ENCODE measurements around the gene DOCK3. TPM values are rescaled to one million over a fixed set of nuclear protein-coding genes. Genes with fewer than 3 reads are reported as not detected.

Gene DOCK3
- total RNA-seq, 1 experiment from 2014 or later: 5.6 TPM

DNA sequence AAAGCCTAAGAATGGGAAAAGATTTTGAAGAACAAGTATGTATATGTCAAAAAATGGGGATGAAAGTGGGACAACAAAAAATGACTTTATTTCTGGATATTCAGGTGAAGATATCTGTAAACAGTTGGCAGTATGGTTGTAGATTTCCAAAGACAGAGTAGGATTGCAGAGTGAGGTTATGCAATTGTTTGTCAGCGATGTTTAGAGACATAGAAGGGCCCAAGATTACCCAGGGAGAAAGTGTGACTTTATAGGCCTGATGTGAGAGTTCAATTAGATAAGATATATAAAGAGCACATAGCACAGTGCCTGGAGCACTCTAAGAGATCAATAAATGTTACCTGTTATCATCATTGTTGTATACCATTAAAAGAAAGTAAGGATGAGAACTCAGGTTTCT lies 319.8 kb downstream of the DOCK3 start (continued):
- TF ChIP-seq, protein P1, sequence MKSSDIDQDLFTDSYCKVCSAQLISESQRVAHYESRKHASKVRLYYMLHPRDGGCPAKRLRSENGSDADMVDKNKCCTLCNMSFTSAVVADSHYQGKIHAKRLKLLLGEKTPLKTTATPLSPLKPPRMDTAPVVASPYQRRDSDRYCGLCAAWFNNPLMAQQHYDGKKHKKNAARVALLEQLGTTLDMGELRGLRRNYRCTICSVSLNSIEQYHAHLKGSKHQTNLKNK (CRISPR knock-in tag; IDR thresholded peaks at IDR 0.05): no peak

DNA sequence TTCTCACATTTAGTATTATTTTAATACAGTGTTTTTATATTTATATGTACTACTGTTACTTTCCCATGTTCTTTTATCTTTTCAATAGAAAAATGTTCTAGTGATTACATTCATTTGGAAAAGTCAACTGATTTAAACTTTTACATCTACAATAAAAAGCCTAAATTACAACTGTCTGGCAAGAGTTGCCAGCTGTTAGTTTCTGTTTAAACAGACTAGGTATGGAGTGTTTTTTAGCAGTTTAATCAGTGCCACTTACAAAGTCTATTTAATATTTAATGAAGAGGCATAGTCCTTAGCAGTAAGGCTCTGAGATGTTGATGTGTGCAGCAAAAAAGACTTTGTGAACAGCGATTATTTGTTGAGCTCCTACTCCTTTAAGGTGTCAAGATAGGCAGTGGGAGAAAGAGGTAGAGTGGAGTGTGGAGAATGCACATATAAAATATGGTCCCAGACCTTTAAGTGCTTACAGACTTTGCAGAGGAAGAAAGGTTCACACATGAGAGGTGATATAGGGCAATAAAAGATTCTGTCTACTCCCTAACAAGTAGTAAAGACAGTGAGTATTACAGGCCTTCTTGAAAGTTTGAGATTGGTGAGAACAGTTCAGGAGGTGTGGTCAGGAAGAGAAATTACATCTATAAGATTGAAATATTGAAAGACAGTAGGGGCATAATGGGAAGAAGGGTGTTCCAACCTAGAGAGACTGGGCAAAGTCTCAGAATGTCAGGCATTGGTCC lies 320.5 kb downstream of the DOCK3 start:
- Mint-ChIP-seq H3K4me1 (peaks cover 6% of the 10 kb centered on the region), H3K9me3 (peaks cover 19% of the 10 kb centered on the region), H3K27me3 (ENCODE audit: low read depth) (no peaks in the 10 kb centered on the region; the same call in 1 of the 2 replicates), H3K36me3 (peaks cover 17% of the 10 kb centered on the region), H3K4me3 (no peak overlapping the region), H3K27ac (no peak overlapping the region)
- no peak for TF ChIP-seq RELA (CRISPR knock-in tag; IDR thresholded peaks at IDR 0.05; ENCODE audit: borderline replicate concordance)
- TF ChIP-seq HMGA2 (CRISPR knock-in tag; IDR thresholded peaks at IDR 0.05): no peak
- no peak for TF ChIP-seq EMX1 (CRISPR knock-in tag; IDR thresholded peaks at IDR 0.05)
- TF ChIP-seq, protein P2, sequence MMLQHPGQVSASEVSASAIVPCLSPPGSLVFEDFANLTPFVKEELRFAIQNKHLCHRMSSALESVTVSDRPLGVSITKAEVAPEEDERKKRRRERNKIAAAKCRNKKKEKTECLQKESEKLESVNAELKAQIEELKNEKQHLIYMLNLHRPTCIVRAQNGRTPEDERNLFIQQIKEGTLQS (CRISPR knock-in tag; conservative IDR thresholded peaks at IDR 0.05): no peak
- TF ChIP-seq, protein P3, sequence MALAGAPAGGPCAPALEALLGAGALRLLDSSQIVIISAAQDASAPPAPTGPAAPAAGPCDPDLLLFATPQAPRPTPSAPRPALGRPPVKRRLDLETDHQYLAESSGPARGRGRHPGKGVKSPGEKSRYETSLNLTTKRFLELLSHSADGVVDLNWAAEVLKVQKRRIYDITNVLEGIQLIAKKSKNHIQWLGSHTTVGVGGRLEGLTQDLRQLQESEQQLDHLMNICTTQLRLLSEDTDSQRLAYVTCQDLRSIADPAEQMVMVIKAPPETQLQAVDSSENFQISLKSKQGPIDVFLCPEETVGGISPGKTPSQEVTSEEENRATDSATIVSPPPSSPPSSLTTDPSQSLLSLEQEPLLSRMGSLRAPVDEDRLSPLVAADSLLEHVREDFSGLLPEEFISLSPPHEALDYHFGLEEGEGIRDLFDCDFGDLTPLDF (CRISPR knock-in tag; IDR thresholded peaks at IDR 0.05): no peak
- TF ChIP-seq ZBTB21 (CRISPR knock-in tag; IDR thresholded peaks at IDR 0.05; ENCODE audit: borderline replicate concordance): no peak
- TF ChIP-seq SMAD3 (CRISPR knock-in tag; IDR thresholded peaks at IDR 0.05; ENCODE audit: borderline replicate concordance): no peak
- TF ChIP-seq NR2C2 (CRISPR knock-in tag; IDR thresholded peaks at IDR 0.05): no peak
- no peak for TF ChIP-seq ZNF138 (CRISPR knock-in tag; conservative IDR thresholded peaks at IDR 0.05)
- no peak for TF ChIP-seq MXD4 (CRISPR knock-in tag; IDR thresholded peaks at IDR 0.05; ENCODE audit: borderline replicate concordance)
- no peak for TF ChIP-seq NFYB (CRISPR knock-in tag; conservative IDR thresholded peaks at IDR 0.05; ENCODE audit: low read depth)
- TF ChIP-seq, protein P4, sequence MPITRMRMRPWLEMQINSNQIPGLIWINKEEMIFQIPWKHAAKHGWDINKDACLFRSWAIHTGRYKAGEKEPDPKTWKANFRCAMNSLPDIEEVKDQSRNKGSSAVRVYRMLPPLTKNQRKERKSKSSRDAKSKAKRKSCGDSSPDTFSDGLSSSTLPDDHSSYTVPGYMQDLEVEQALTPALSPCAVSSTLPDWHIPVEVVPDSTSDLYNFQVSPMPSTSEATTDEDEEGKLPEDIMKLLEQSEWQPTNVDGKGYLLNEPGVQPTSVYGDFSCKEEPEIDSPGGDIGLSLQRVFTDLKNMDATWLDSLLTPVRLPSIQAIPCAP (CRISPR knock-in tag; IDR thresholded peaks at IDR 0.05): no peak
- TF ChIP-seq, protein P5, sequence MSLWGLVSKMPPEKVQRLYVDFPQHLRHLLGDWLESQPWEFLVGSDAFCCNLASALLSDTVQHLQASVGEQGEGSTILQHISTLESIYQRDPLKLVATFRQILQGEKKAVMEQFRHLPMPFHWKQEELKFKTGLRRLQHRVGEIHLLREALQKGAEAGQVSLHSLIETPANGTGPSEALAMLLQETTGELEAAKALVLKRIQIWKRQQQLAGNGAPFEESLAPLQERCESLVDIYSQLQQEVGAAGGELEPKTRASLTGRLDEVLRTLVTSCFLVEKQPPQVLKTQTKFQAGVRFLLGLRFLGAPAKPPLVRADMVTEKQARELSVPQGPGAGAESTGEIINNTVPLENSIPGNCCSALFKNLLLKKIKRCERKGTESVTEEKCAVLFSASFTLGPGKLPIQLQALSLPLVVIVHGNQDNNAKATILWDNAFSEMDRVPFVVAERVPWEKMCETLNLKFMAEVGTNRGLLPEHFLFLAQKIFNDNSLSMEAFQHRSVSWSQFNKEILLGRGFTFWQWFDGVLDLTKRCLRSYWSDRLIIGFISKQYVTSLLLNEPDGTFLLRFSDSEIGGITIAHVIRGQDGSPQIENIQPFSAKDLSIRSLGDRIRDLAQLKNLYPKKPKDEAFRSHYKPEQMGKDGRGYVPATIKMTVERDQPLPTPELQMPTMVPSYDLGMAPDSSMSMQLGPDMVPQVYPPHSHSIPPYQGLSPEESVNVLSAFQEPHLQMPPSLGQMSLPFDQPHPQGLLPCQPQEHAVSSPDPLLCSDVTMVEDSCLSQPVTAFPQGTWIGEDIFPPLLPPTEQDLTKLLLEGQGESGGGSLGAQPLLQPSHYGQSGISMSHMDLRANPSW (CRISPR knock-in tag; conservative IDR thresholded peaks at IDR 0.05; ENCODE audit: low read depth): no peak
- TF ChIP-seq, protein P6, sequence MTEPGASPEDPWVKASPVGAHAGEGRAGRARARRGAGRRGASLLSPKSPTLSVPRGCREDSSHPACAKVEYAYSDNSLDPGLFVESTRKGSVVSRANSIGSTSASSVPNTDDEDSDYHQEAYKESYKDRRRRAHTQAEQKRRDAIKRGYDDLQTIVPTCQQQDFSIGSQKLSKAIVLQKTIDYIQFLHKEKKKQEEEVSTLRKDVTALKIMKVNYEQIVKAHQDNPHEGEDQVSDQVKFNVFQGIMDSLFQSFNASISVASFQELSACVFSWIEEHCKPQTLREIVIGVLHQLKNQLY (CRISPR knock-in tag; IDR thresholded peaks at IDR 0.05): no peak
- TF ChIP-seq, protein P7, sequence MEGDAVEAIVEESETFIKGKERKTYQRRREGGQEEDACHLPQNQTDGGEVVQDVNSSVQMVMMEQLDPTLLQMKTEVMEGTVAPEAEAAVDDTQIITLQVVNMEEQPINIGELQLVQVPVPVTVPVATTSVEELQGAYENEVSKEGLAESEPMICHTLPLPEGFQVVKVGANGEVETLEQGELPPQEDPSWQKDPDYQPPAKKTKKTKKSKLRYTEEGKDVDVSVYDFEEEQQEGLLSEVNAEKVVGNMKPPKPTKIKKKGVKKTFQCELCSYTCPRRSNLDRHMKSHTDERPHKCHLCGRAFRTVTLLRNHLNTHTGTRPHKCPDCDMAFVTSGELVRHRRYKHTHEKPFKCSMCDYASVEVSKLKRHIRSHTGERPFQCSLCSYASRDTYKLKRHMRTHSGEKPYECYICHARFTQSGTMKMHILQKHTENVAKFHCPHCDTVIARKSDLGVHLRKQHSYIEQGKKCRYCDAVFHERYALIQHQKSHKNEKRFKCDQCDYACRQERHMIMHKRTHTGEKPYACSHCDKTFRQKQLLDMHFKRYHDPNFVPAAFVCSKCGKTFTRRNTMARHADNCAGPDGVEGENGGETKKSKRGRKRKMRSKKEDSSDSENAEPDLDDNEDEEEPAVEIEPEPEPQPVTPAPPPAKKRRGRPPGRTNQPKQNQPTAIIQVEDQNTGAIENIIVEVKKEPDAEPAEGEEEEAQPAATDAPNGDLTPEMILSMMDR (IDR thresholded peaks at IDR 0.05): no peak
- no peak for TF ChIP-seq ELF4 (CRISPR knock-in tag; IDR thresholded peaks at IDR 0.05; ENCODE audit: low read depth)
- TF ChIP-seq, protein P8, sequence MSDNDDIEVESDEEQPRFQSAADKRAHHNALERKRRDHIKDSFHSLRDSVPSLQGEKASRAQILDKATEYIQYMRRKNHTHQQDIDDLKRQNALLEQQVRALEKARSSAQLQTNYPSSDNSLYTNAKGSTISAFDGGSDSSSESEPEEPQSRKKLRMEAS (CRISPR knock-in tag; IDR thresholded peaks at IDR 0.05): no peak
- TF ChIP-seq, protein P9, sequence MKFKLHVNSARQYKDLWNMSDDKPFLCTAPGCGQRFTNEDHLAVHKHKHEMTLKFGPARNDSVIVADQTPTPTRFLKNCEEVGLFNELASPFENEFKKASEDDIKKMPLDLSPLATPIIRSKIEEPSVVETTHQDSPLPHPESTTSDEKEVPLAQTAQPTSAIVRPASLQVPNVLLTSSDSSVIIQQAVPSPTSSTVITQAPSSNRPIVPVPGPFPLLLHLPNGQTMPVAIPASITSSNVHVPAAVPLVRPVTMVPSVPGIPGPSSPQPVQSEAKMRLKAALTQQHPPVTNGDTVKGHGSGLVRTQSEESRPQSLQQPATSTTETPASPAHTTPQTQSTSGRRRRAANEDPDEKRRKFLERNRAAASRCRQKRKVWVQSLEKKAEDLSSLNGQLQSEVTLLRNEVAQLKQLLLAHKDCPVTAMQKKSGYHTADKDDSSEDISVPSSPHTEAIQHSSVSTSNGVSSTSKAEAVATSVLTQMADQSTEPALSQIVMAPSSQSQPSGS (CRISPR knock-in tag; IDR thresholded peaks at IDR 0.05; ENCODE audit: borderline replicate concordance, low read depth): no peak
- no peak for TF ChIP-seq FOXK1 (CRISPR knock-in tag; IDR thresholded peaks at IDR 0.05)
- TF ChIP-seq GRHL2 (CRISPR knock-in tag; IDR thresholded peaks at IDR 0.05; ENCODE audit: insufficient replicate concordance, severe bottlenecking): no peak
- ChIA-PET CTCF (no interaction called here), POLR2A (no interaction called here)
- DNase-seq (ENCODE audit: low spot score) (no peak), ATAC-seq (no peak)

Data from WTC11 (cell line).